Measurements from ENCODE around the gene SETD4. TPM values are rescaled to one million over a fixed set of nuclear protein-coding genes. Genes with fewer than 3 reads are reported as not detected.
A peak's percentile ranks its signal among the peaks of the same experiment; 100 is the strongest.

SETD4 gene
- total RNA-seq, 4 donors from 2014 or later: 27.6 to 41.1 (median 31.1) TPM

- no peak overlapping the region for H3K4me3 ChIP-seq
- peak overlapping the region in 3 of 4 donors; percentile 78 to 88 (median 83) for H3K27ac ChIP-seq
- H3K36me3 ChIP-seq: peaks cover 0 to 20% (median 6%) of the 10 kb centered on the region in 3 donors
- H3K4me1 ChIP-seq: peaks cover 0 to 45% (median 28%) of the 10 kb centered on the region in 4 donors
- H3K27me3 ChIP-seq: no peaks in the 10 kb centered on the region
- TF ChIP-seq CTCF (IDR thresholded peaks at IDR 0.05): no peak
- TF ChIP-seq POLR2A (IDR thresholded peaks at IDR 0.05): no peak
- TF ChIP-seq EP300 (IDR thresholded peaks at IDR 0.05): no peak
- H3K9me3 ChIP-seq: peaks cover 0 to 3% (median 0%) of the 10 kb centered on the region in 4 donors
- DNase-seq (ENCODE audit: low spot score in 2 of 2): no peak
- WGBS, 2 donors: 95 to 97% methylated on average over 5 of the region's 5 CpGs
These were observed 8.5 kb upstream of the SETD4 start for GRCh38 chr21:36068748-36069398.

GRCh38 chr21:36065497-36066036 is 5.2 kb upstream of the SETD4 start:
- peaks cover 0 to 15% (median 6%) of the 10 kb centered on the region in 4 donors for H3K4me1 ChIP-seq
- H3K36me3 ChIP-seq: no peaks in the 10 kb centered on the region
- no peak overlapping the region for H3K27ac ChIP-seq
- H3K27me3 ChIP-seq: no peaks in the 10 kb centered on the region
- no peak for TF ChIP-seq EP300 (IDR thresholded peaks at IDR 0.05)
- no peak for TF ChIP-seq POLR2A (IDR thresholded peaks at IDR 0.05)
- TF ChIP-seq CTCF (IDR thresholded peaks at IDR 0.05): no peak
- 46 to 82% methylated on average over 3 of the region's 3 CpGs for WGBS, 2 donors
- no peak for DNase-seq (ENCODE audit: low spot score in 2 of 2)
- no peak overlapping the region for H3K4me3 ChIP-seq
- peaks cover 0 to 3% (median 0%) of the 10 kb centered on the region in 4 donors for H3K9me3 ChIP-seq

- Histone ChIP-seq H3K27me3 (no peaks in the 10 kb centered on the region), H3K9me3 (peaks cover 0 to 3% (median 0%) of the 10 kb centered on the region in 4 donors), H3K4me1 (peaks cover 0 to 13% (median 5%) of the 10 kb centered on the region in 4 donors), H3K27ac (no peak overlapping the region), H3K36me3 (no peaks in the 10 kb centered on the region), H3K4me3 (no peak overlapping the region)
- 91 to 94% methylated on average over 4 of the region's 4 CpGs for WGBS, 2 donors
- TF ChIP-seq POLR2A (IDR thresholded peaks at IDR 0.05): no peak
- no peak for TF ChIP-seq EP300 (IDR thresholded peaks at IDR 0.05)
- no peak for DNase-seq (ENCODE audit: low spot score in 2 of 2)
These were observed 3.7 kb upstream of the SETD4 start for GRCh38 chr21:36064085-36064460.

- Histone ChIP-seq H3K9me3 (no peaks in the 10 kb centered on the region), H3K4me3 (no peak overlapping the region), H3K27me3 (no peaks in the 10 kb centered on the region), H3K4me1 (peaks cover 0 to 16% (median 7%) of the 10 kb centered on the region in 4 donors), H3K27ac (no peak overlapping the region), H3K36me3 (peaks cover 0 to 1% (median 0%) of the 10 kb centered on the region in 3 donors)
- WGBS, 2 donors: 89 to 91% methylated on average over 14 of the region's 14 CpGs
- DNase-seq (ENCODE audit: low spot score in 2 of 2): no peak
- TF ChIP-seq EP300 (IDR thresholded peaks at IDR 0.05) (no peak), CTCF (IDR thresholded peaks at IDR 0.05) (no peak), POLR2A (IDR thresholded peaks at IDR 0.05) (no peak)
These were observed 3.2 kb upstream of the SETD4 start for GRCh38 chr21:36063375-36064084.

GRCh38 chr21:36061445-36061844 is 1.1 kb upstream of the SETD4 start:
- no peaks in the 10 kb centered on the region for H3K27me3 ChIP-seq
- WGBS, 2 donors: 95 to 98% methylated on average over 2 of the region's 2 CpGs
- TF ChIP-seq POLR2A (IDR thresholded peaks at IDR 0.05): no peak
- TF ChIP-seq EP300 (IDR thresholded peaks at IDR 0.05): no peak
- TF ChIP-seq CTCF (IDR thresholded peaks at IDR 0.05): no peak
- DNase-seq (ENCODE audit: low spot score in 2 of 2): no peak
- peaks cover 0 to 22% (median 2%) of the 10 kb centered on the region in 3 donors for H3K36me3 ChIP-seq
- no peaks in the 10 kb centered on the region for H3K9me3 ChIP-seq
- no peak overlapping the region for H3K27ac ChIP-seq
- H3K4me1 ChIP-seq: peaks cover 0 to 28% (median 7%) of the 10 kb centered on the region in 4 donors
- H3K4me3 ChIP-seq: no peak overlapping the region

Measured in tibial nerve (tissue), 4 donors.